BJ (cell line): ENCODE data around the gene MEN1. TPM values are rescaled to one million over a fixed set of nuclear protein-coding genes. Genes with fewer than 3 reads are reported as not detected.

ENCODE experiments used
- CTCF ChIA-PET: fragments of 350-600 bp; formaldehyde crosslinking; extraction: SDS; loops from one replicate; lab custom pipeline; 2021; ENCODE audit warnings: antibody characterized with exemption, inconsistent platforms; lab: Yijun Ruan, JAX
- POLR2A ChIA-PET: fragments of 300-600 bp; sonication (Branson Sonifier 250); formaldehyde crosslinking; extraction: SDS; loops from one replicate; lab custom pipeline; 2021; ENCODE audit warnings: antibody characterized with exemption; lab: Charles Lee
- DNase-seq: peaks from one replicate; pipeline ENCODE4 v3.0.0-alpha.2; 2011; ENCODE audit warnings: low read depth
- H3K27me3 ChIP-seq: 2 replicates; pipeline ENCODE4 v1.6.0; 2011; ENCODE audit warnings: low read length; ENCODE audit not compliant: control insufficient read depth, insufficient read depth
- H3K36me3 ChIP-seq: 2 replicates; pipeline ENCODE4 v1.5.1; 2011; ENCODE audit warnings: low read length; ENCODE audit not compliant: control insufficient read depth, insufficient read depth
- H3K4me3 ChIP-seq: 2 replicates; pipeline ENCODE4 v1.5.1; 2011; ENCODE audit warnings: low read depth, mild to moderate bottlenecking, control low read depth, low read length
- CTCF ChIP-seq: IDR thresholded peaks from 2 replicates; pipeline ENCODE4 v1.5.1; 2011; ENCODE audit warnings: low read depth, mild to moderate bottlenecking, control low read depth, inconsistent platforms, low read length, moderate library complexity; ENCODE audit not compliant: insufficient read depth
- polyA plus RNA-seq: library from polyadenylated mRNA; depleted of rRNA; stranded (reverse); fragments of >200 nt; gene quantifications from 2 replicates; pipeline ENCODE4 v1.2.3, GENCODE V29; 2011; rRNA removed

Gene MEN1
- polyA plus RNA-seq, 1 experiment, result 27.8 TPM

GRCh38 chr11:64754124-64754918 lies 56.0 kb downstream of the MEN1 start:
- no peaks in the 10 kb centered on the region for H3K27me3 ChIP-seq
- POLR2A ChIA-PET, result no interaction called here
- CTCF ChIA-PET, result interaction anchor here (1.2 to 2.0 kb wide), 3 partner anchors 9 to 14 kb away, joined by 3 to 5 read pairs (median 4); no protein-coding TSS in a partner anchor
- H3K4me3 ChIP-seq, result no peak overlapping the region
- H3K36me3 ChIP-seq, result no peaks in the 10 kb centered on the region
- TF ChIP-seq CTCF, result no peak
- DNase-seq, result no peak

Other genes starting within 250 kb of the MEN1 start
- not detected in 2 replicates for gene SLC22A12, start 219.3 kb downstream of the MEN1 start, polyA plus RNA-seq
- 0.05 and 0.20 TPM in 2 replicates for gene NRXN2, start 87.4 kb downstream of the MEN1 start, polyA plus RNA-seq
- gene RASGRP2, start 66.4 kb downstream of the MEN1 start, polyA plus RNA-seq, result 3.2 and 5.3 TPM in 2 replicates
- gene PYGM, start 50.6 kb downstream of the MEN1 start, polyA plus RNA-seq, result 0.10 TPM in 2 replicates
- 40.3 and 41.7 TPM in 2 replicates for gene SF1, start 32.0 kb downstream of the MEN1 start, polyA plus RNA-seq
- 9.4 and 22.4 TPM in 2 replicates for gene MAP4K2, start 7.3 kb downstream of the MEN1 start, polyA plus RNA-seq
- gene CDC42BPG, start 34.1 kb upstream of the MEN1 start, polyA plus RNA-seq, result 0.01 and 0.02 TPM in 2 replicates
- 95.3 and 191 TPM in 2 replicates for gene EHD1, start 68.1 kb upstream of the MEN1 start, polyA plus RNA-seq
- 3.7 and 7.0 TPM in 2 replicates for gene ATG2A, start 106.7 kb upstream of the MEN1 start, polyA plus RNA-seq
- 16.0 and 18.5 TPM in 2 replicates for gene PPP2R5B, start 114.1 kb upstream of the MEN1 start, polyA plus RNA-seq
- not detected in 2 replicates for gene GPHA2, start 125.3 kb upstream of the MEN1 start, polyA plus RNA-seq
- gene MAJIN, start 161.6 kb upstream of the MEN1 start, polyA plus RNA-seq, result not detected in 2 replicates
- 1.1 and 1.5 TPM in 2 replicates for gene BATF2, start 186.4 kb upstream of the MEN1 start, polyA plus RNA-seq
- 117 and 141 TPM in 2 replicates for gene ARL2, start 203.6 kb upstream of the MEN1 start, polyA plus RNA-seq
- gene SNX15, start 216.9 kb upstream of the MEN1 start, polyA plus RNA-seq, result 8.3 and 15.3 TPM in 2 replicates
- 5.9 and 7.3 TPM in 2 replicates for gene SAC3D1, start 230.7 kb upstream of the MEN1 start, polyA plus RNA-seq
- gene NAALADL1, start 248.0 kb upstream of the MEN1 start, polyA plus RNA-seq, result 25.4 and 38.7 TPM in 2 replicates